ENCODE data around the gene DENND4B. TPM values are rescaled to one million over a fixed set of nuclear protein-coding genes. Genes with fewer than 3 reads are reported as not detected.

Gene DENND4B
- total and polyA plus RNA-seq, 9 of the 15 experiments (the other 6 are each of a cell fraction or from before 2014, with no cell fraction given), result 9.5 to 80.5 (median 23.1) TPM

GRCh38 chr1:153932156-153933131 is 14.1 kb downstream of the DENND4B start:
- ChIA-PET POLR2A (interaction anchor here (0.6 to 1.7 kb wide), 5 partner anchors 9 to 116 kb away, joined by 3 to 5 read pairs (median 3); partner anchors contain the start of genes GATAD2B and JTB), CTCF (ENCODE audit: low intra/inter-chr PET ratio) (no interaction called here)

More at GRCh38 chr1:153932156-153933131, 14.1 kb downstream of the DENND4B start:
- Histone ChIP-seq H4K20me1 (replicated peaks; ENCODE audit: control insufficient read depth, insufficient read depth, low read length) (no peaks in the 10 kb centered on the region), H3K36me3 (ENCODE audit: control insufficient read depth, insufficient read depth, low read length) (peaks cover 71% of the 10 kb centered on the region; the same call in 2 of the 3 replicates), H3K79me2 (ENCODE audit: control insufficient read depth, insufficient read depth, low read length) (no peaks in the 10 kb centered on the region), H3K4me1 (replicated peaks in 1 of 2; ENCODE audit: control insufficient read depth in 2 of 2, insufficient read depth in 2 of 2, low read length in 2 of 2) (no peaks in the 10 kb centered on the region), H3K4me2 (ENCODE audit: insufficient read depth, low read length) (no peak overlapping the region), H3K9ac (ENCODE audit: insufficient read depth in 1 of 2, low read depth in 2 of 2, low read length in 2 of 2) (no peak overlapping the region), H3K9me3 (replicated peaks; ENCODE audit: control insufficient read depth, insufficient read depth, low read depth, low read length) (no peaks in the 10 kb centered on the region), H3K4me3 (no peak overlapping the region), H3K27ac (ENCODE audit: extremely low read depth, low read depth, low read length) (no peak overlapping the region), H2AFZ (ENCODE audit: low read depth, low read length) (no peak overlapping the region), H3K9me1 (ENCODE audit: control insufficient read depth, insufficient read depth, low read length) (no peaks in the 10 kb centered on the region), H3K27me3 (ENCODE audit: control insufficient read depth in 2 of 2, insufficient read depth in 2 of 2, low read length in 2 of 2) (no peaks in the 10 kb centered on the region)
- FAIRE-seq (no peak), DNase-seq (ENCODE audit: extremely low read depth in 1 of 4, low spot score in 3 of 4) (no peak), ATAC-seq (no peak)
- intact Hi-C loops (cut with micrococcal nuclease) (no loop called here), in situ Hi-C loops (cut with MboI) (no loop called here)
- TF ChIP-seq TOE1 (IDR thresholded peaks at IDR 0.05; ENCODE audit: borderline replicate concordance) (no peak), TOE1 (CRISPR knock-in tag; IDR thresholded peaks at IDR 0.05; ENCODE audit: borderline replicate concordance, low read depth) (no peak), RBFOX2 (IDR thresholded peaks at IDR 0.05; ENCODE audit: low read depth, low read length) (0 out of 2 replicates have a peak, but pooled peaks have one; percentile 20), SRF (CRISPR knock-in tag; IDR thresholded peaks at IDR 0.05) (no peak), POLR2G (IDR thresholded peaks at IDR 0.05; ENCODE audit: low read depth, low read length) (peak; percentile 55)
- 98% methylated on average over 17 of the region's 18 CpGs for WGBS (ENCODE audit: insufficient coverage, low coverage, missing lambda C conversion rate)
- no TSS peak for BruUV-seq (replicated peaks)

Measured in K562 (cell line).